H1 (cell line): ENCODE measurements around the gene ILK. TPM values are rescaled to one million over a fixed set of nuclear protein-coding genes. Genes with fewer than 3 reads are reported as not detected.

ENCODE experiments used
- ATF3 ChIP-seq: IDR thresholded peaks from 2 replicates; pipeline ENCODE4 v1.6.1; 2011; ENCODE audit warnings: low read depth, mild to moderate bottlenecking, low read length; ENCODE audit not compliant: insufficient read depth
- BACH1 ChIP-seq: IDR thresholded peaks from 2 replicates; pipeline ENCODE4 v1.6.1; 2012; ENCODE audit warnings: low read length, improper control_type of control experiment
- BRCA1 ChIP-seq: IDR thresholded peaks from 2 replicates; pipeline ENCODE4 v1.6.1; 2012; ENCODE audit warnings: low read depth, low read length, improper control_type of control experiment
- CTBP2 ChIP-seq: IDR thresholded peaks from 2 replicates; pipeline ENCODE4 v1.7.0; 2011; ENCODE audit warnings: borderline replicate concordance, mild to moderate bottlenecking, moderate library complexity, mixed read lengths, low read length; ENCODE audit not compliant: insufficient read depth, insufficient read length
- E2F6 ChIP-seq: IDR thresholded peaks from 2 replicates; pipeline ENCODE4 v1.6.1; 2012; ENCODE audit warnings: inconsistent platforms
- POLR2AphosphoS5 ChIP-seq: IDR thresholded peaks from 2 replicates; pipeline ENCODE4 v1.6.1; 2011; ENCODE audit warnings: low read depth, low read length
- RBBP5 ChIP-seq: IDR thresholded peaks from 2 replicates; pipeline ENCODE4 v1.7.1; 2012; ENCODE audit warnings: low read depth, mild to moderate bottlenecking, inconsistent platforms, low read length, moderate library complexity, borderline replicate concordance
- RNF2 ChIP-seq: fragments of 200-900, 300-1000 bp; sonication (generic); IDR thresholded peaks from 2 replicates; pipeline ENCODE4 v1.7.1; 2016; ENCODE audit warnings: borderline replicate concordance, low read depth, mild to moderate bottlenecking, antibody characterized with exemption, low read length; ENCODE audit not compliant: poor library complexity, severe bottlenecking; ENCODE audit errors: missing control alignments
- YY1 ChIP-seq: IDR thresholded peaks from 2 replicates; pipeline ENCODE4 v1.6.1; 2011; ENCODE audit warnings: low read depth, mild to moderate bottlenecking, low read length
- polyA plus RNA-seq, 7 experiments: library from polyadenylated mRNA; depleted of rRNA in 3 of 7; stranded (reverse) in 5 of 7; unstranded in 2 of 7; fragments of >200 nt in 5 of 7; fragments of 200-250 nt in 2 of 7; gene quantifications; 1 replicate in 5 of 7; 2 replicates in 1 of 7; 4 replicates in 1 of 7; pipeline versions ENCODE4 v1.2.1 to v1.2.3, GENCODE V29; 2011 to 2013; ENCODE audit warnings: missing spikeins in 2 of 7, mixed read lengths in 2 of 7
- total RNA-seq: library from RNA; stranded (reverse); fragmentation: NEBNext Ultra II Directional; extraction: Animal tissue kit (Norgen Biotek cat#: 25700); gene quantifications from 2 replicates; pipeline ENCODE4 v1.2.1, GENCODE V29; 2021

The ILK gene
- total and polyA plus RNA-seq, 2 of the 8 experiments (the other 6 are each of a cell fraction or from before 2014, with no cell fraction given) = 91.4 to 132 TPM

GRCh38 chr11:6655790-6656583, 52.4 kb downstream of the ILK start, which contains the start of gene DCHS1 (continued):
- TF ChIP-seq RNF2 (no peak), ATF3 (no peak), CTBP2 (peak; percentile 71), BACH1 (no peak), BRCA1 (no peak), E2F6 (no peak), POLR2AphosphoS5 (no peak), YY1 (no peak), RBBP5 (peak; percentile 85; the same call in 1 of the 2 replicates)
